IPS-20b (cell line): ENCODE measurements around the gene SLC35D1.
"Not testable (repeated sequence)": the region's sequence is repeated elsewhere in the genome, so short reads cannot be mapped to it uniquely, and the experiment has no call there.

Experiments used
- H3K27ac ChIP-seq: one replicate; pipeline ENCODE4 v1.5.1; 2013; ENCODE audit warnings: low read length
- H3K27me3 ChIP-seq: 2 replicates; pipeline ENCODE4 v1.6.1; 2013; ENCODE audit warnings: mild to moderate bottlenecking, low read length, inconsistent platforms; ENCODE audit not compliant: insufficient read depth
- H3K36me3 ChIP-seq: 2 replicates; pipeline ENCODE4 v1.6.1; 2013; ENCODE audit warnings: low read depth, mild to moderate bottlenecking, inconsistent platforms, low read length, moderate library complexity; ENCODE audit not compliant: insufficient read depth
- H3K4me1 ChIP-seq: 2 replicates; pipeline ENCODE4 v1.6.1; 2013; ENCODE audit warnings: mild to moderate bottlenecking, control low read depth, inconsistent platforms, low read length, moderate library complexity; ENCODE audit not compliant: insufficient read depth
- H3K4me3 ChIP-seq: 2 replicates; pipeline ENCODE4 v1.5.1; 2013; ENCODE audit warnings: mild to moderate bottlenecking, low read length, inconsistent platforms
- H3K9ac ChIP-seq: 2 replicates; pipeline ENCODE4 v1.6.1; 2013; ENCODE audit warnings: low read depth, mild to moderate bottlenecking, inconsistent platforms, low read length, moderate library complexity
- H3K9me3 ChIP-seq: 2 replicates; pipeline ENCODE4 v1.6.1; 2013; ENCODE audit warnings: mild to moderate bottlenecking, low read depth, low read length, inconsistent platforms; ENCODE audit not compliant: insufficient read depth

Gene SLC35D1

DNA sequence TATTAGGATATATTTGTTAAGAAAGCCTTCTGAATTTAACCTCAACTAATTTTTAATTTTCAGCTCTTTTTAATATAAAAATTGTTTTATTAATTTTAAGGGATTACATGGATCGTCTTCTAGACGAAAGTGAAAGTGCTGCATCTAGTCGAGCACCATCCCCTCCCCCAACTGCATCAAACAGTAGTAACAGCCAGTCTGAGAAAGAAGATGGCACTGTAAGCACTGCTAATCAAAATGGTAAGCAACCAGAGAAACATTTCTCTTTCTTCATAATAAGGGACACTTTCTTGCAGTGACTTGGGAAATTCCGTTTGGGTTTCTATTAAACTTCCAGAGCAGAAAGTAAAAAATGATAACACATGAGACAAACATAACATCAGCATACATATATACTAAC, 72.3 kb downstream of the SLC35D1 start:
- peaks cover 96% of the 10 kb centered on the region for H3K36me3 ChIP-seq

DNA sequence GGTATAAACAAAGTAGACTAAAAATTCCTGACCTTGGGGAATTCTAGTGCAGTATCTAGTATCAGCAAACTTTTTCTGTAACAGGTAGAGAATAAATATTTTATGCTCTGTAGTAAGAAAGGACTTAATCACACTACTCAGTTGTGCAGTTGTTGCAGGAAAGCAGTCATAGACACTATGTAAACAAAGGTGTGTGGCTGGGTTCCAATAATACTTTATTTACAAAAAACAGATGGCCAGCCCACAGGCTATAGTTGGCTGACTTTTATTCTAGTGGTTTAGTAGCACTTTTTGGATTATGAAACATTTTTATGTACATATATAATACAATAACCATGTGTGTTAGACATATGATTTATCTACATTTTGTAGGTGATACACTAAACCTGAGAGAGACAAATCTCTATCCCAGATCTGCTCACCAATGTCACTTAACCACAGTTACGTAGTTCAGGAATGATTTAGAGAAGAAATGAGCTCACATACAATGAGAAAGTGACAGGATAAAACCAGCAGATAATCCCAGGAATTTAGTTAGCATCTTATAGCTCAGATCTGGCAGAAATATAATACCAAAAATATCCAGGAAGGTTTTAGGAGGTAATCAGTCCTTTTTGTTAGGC, 73.1 kb downstream of the SLC35D1 start:
- Histone ChIP-seq H3K4me3 (no peak overlapping the region), H3K36me3 (peaks cover 94% of the 10 kb centered on the region), H3K4me1 (no peaks in the 10 kb centered on the region), H3K9me3 (no peaks in the 10 kb centered on the region), H3K9ac (no peak overlapping the region), H3K27me3 (no peaks in the 10 kb centered on the region), H3K27ac (no peak overlapping the region)

More for the DNA sequence above, 72.3 kb downstream of the SLC35D1 start:
- no peaks in the 10 kb centered on the region for H3K4me1 ChIP-seq
- no peak overlapping the region for H3K9ac ChIP-seq
- no peaks in the 10 kb centered on the region for H3K27me3 ChIP-seq
- H3K4me3 ChIP-seq: no peak overlapping the region
- no peak overlapping the region for H3K27ac ChIP-seq
- no peaks in the 10 kb centered on the region for H3K9me3 ChIP-seq

GRCh38 chr1:66979621-66980020, 74.3 kb downstream of the SLC35D1 start:
- H3K27me3 ChIP-seq, H3K27ac ChIP-seq, H3K9ac ChIP-seq, H3K4me3 ChIP-seq, H3K9me3 ChIP-seq, H3K4me1 ChIP-seq: not testable (repeated sequence)
- peaks cover 96% of the 10 kb centered on the region for H3K36me3 ChIP-seq

DNA sequence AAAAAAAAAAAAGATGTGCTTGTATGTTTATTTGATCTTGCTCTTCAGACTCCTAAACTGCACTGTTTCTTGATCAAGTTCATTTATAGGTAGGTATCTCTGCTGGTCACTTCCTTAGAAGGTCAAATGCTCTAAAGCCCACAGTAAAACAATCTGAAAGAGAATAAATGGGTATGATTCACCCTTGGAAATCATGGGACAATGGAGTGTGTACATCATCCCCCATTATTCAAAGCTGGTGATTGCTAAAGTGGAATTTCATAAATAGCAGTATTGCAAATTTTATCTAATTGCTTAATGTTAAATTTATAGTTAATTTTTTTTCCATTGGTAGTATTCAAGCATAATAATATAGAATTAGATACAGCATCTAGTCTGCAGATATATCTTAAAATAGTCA, 75.7 kb downstream of the SLC35D1 start:
- Histone ChIP-seq H3K27ac (no peak overlapping the region), H3K4me3 (no peak overlapping the region), H3K4me1 (no peaks in the 10 kb centered on the region), H3K9ac (no peak overlapping the region), H3K27me3 (no peaks in the 10 kb centered on the region), H3K9me3 (no peaks in the 10 kb centered on the region), H3K36me3 (peaks cover 92% of the 10 kb centered on the region)

GRCh38 chr1:66968574-66968973, 85.4 kb downstream of the SLC35D1 start:
- Histone ChIP-seq H3K27me3 (no peaks in the 10 kb centered on the region), H3K9ac (no peak overlapping the region), H3K4me3 (no peak overlapping the region), H3K4me1 (no peaks in the 10 kb centered on the region), H3K36me3 (peaks cover 84% of the 10 kb centered on the region), H3K27ac (no peak overlapping the region), H3K9me3 (no peaks in the 10 kb centered on the region)

DNA sequence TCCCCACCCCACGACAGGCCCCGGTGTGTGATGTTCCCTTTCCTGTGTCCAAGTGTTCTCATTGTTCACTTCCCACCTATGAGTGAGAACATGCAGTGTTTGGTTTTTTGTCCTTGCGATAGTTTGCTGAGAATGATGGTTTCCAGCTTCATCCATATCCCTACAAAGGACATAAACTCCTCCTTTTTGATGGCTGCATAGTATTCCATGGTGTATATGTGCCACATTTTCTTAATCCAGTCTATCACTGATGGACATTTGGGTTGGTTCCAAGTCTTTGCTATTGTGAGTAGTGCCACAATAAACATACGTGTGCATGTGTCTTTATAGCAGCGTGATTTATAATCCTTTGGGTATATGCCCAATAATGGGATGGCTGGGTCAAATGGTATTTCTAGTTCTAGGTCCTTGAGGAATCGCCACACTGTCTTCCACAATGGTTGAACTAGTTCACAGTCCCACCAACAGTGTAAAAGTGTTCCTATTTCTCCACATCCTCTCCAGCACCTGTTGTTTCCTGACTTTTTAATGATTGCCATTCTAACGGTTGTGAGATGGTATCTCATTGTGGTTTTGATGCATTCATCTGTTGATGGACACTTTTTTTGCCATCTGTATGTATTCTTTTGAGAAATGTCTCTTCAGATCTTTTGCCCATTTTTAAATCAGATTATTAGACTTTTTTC, 87.6 kb downstream of the SLC35D1 start:
- not testable (repeated sequence) for H3K4me1 ChIP-seq, H3K4me3 ChIP-seq, H3K27me3 ChIP-seq, H3K9me3 ChIP-seq, H3K9ac ChIP-seq, H3K27ac ChIP-seq
- H3K36me3 ChIP-seq: peaks cover 87% of the 10 kb centered on the region

DNA sequence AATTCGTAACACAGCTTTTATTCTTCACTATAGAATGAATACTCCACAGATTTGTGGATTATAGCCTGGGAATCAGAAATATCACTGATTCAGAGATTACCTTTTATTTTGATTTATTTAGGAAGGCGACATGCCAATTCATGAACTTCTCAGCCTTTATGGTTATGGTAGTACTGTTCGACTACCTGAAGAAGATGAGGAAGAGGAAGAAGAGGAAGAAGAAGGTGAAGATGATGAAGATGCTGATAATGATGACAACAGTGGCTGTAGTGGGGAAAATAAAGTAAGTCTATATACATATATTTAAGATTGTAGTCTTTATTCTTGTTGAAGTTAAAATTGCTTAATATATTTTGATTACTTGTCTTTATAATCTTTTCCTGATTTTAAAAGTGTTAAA, 96.0 kb downstream of the SLC35D1 start:
- H3K36me3 ChIP-seq: peaks cover 89% of the 10 kb centered on the region
- H3K4me1 ChIP-seq: peaks cover 4% of the 10 kb centered on the region; the same call in 1 of the 2 replicates
- H3K9ac ChIP-seq: no peak overlapping the region
- H3K9me3 ChIP-seq: no peaks in the 10 kb centered on the region
- H3K27me3 ChIP-seq: no peaks in the 10 kb centered on the region
- H3K27ac ChIP-seq: no peak overlapping the region
- no peak overlapping the region for H3K4me3 ChIP-seq

- no peaks in the 10 kb centered on the region for H3K9me3 ChIP-seq
- no peak overlapping the region for H3K27ac ChIP-seq
- peaks cover 84% of the 10 kb centered on the region for H3K36me3 ChIP-seq
- H3K27me3 ChIP-seq: no peaks in the 10 kb centered on the region
- H3K4me3 ChIP-seq: no peak overlapping the region
- no peaks in the 10 kb centered on the region for H3K4me1 ChIP-seq
- no peak overlapping the region for H3K9ac ChIP-seq
Observed at GRCh38 chr1:66954208-66954607, 99.7 kb downstream of the SLC35D1 start.

DNA sequence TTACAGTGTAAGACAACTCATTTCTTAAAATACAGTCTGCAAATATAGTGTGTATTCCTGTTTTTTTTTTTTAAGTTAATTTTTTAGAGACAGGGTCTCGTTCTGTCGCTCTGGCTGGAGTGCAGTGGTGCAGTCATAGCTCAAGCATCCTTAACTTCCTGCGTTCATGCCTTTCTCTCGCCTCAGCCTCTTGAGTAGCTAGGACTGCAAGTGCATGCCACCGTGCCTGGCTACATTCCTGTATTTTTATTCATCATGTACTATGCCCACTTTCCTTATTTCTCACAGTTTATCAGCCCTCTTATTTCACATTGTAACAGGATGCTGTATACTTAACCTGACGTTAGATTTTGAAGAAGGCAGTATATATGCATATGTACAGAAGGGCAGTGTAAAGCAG, 102.4 kb downstream of the SLC35D1 start:
- Histone ChIP-seq H3K36me3 (peaks cover 85% of the 10 kb centered on the region), H3K4me3 (no peak overlapping the region), H3K27ac (no peak overlapping the region), H3K4me1 (no peaks in the 10 kb centered on the region), H3K27me3 (no peaks in the 10 kb centered on the region), H3K9ac (no peak overlapping the region), H3K9me3 (no peaks in the 10 kb centered on the region)
